ENCODE data around the gene DPP4. TPM values are rescaled to one million over a fixed set of nuclear protein-coding genes. Genes with fewer than 3 reads are reported as not detected.

The DPP4 gene
- polyA plus RNA-seq, 3 donors: 0.46 TPM; not detected in 2

- DNase-seq: no peak
- Mint-ChIP-seq H3K36me3 (no peaks in the 10 kb centered on the region), H3K27me3 (ENCODE audit: low read depth in 3 of 3) (peaks cover 18 to 33% (median 31%) of the 10 kb centered on the region in 3 donors), H3K4me3 (peak overlapping the region; percentile 58 to 90), H3K9me3 (peaks cover 11 to 23% (median 20%) of the 10 kb centered on the region in 7 donors), H3K27ac (no peak overlapping the region), H3K4me1 (peaks cover 18% of the 10 kb centered on the region)
- Histone ChIP-seq H3K9me3 (replicated peaks in 1 of 2; ENCODE audit: control insufficient read depth in 1 of 2, insufficient read depth in 1 of 2, low read length in 2 of 2) (peaks cover 12 to 15% of the 10 kb centered on the region in 2 donors), H3K9ac (ENCODE audit: insufficient read depth, low read length, poor library complexity, severe bottlenecking) (peak overlapping the region; percentile 37), H3K4me1 (ENCODE audit: control insufficient read depth in 1 of 2, insufficient read depth in 2 of 2, low read length in 2 of 2) (peaks cover 13 to 15% of the 10 kb centered on the region in 2 donors), H3K27me3 (ENCODE audit: control insufficient read depth in 2 of 2, insufficient read depth in 2 of 2, low read length in 2 of 2) (peaks cover 9 to 35% of the 10 kb centered on the region in 2 donors), H3K79me2 (ENCODE audit: insufficient read depth, low read length) (no peaks in the 10 kb centered on the region), H2AFZ (ENCODE audit: insufficient read depth, low read depth, low read length, poor library complexity, severe bottlenecking) (peak overlapping the region; percentile 75), H3K4me3 (replicated peaks in 1 of 3; ENCODE audit: low read depth in 2 of 3, low read length in 3 of 3) (peak overlapping the region in 1 of 3 experiments; percentile 72), H4K20me1 (ENCODE audit: insufficient read depth, low read length) (no peaks in the 10 kb centered on the region), H3K27ac (ENCODE audit: low read depth in 1 of 2, low read length in 2 of 2) (no peak overlapping the region), H3K36me3 (replicated peaks in 1 of 2; ENCODE audit: control insufficient read depth in 1 of 2, insufficient read depth in 2 of 2, low read length in 2 of 2) (no peaks in the 10 kb centered on the region), H3K4me2 (replicated peaks; ENCODE audit: extremely low read depth, low read length, poor library complexity, severe bottlenecking) (peak overlapping the region; percentile 76)
- no CpG with 5 or more reads among the region's 2 CpGs for WGBS (ENCODE audit: insufficient coverage)
- intact Hi-C loops (cut with micrococcal nuclease): no loop called here
- TF ChIP-seq, protein P1, sequence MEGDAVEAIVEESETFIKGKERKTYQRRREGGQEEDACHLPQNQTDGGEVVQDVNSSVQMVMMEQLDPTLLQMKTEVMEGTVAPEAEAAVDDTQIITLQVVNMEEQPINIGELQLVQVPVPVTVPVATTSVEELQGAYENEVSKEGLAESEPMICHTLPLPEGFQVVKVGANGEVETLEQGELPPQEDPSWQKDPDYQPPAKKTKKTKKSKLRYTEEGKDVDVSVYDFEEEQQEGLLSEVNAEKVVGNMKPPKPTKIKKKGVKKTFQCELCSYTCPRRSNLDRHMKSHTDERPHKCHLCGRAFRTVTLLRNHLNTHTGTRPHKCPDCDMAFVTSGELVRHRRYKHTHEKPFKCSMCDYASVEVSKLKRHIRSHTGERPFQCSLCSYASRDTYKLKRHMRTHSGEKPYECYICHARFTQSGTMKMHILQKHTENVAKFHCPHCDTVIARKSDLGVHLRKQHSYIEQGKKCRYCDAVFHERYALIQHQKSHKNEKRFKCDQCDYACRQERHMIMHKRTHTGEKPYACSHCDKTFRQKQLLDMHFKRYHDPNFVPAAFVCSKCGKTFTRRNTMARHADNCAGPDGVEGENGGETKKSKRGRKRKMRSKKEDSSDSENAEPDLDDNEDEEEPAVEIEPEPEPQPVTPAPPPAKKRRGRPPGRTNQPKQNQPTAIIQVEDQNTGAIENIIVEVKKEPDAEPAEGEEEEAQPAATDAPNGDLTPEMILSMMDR (IDR thresholded peaks at IDR 0.05): no peak
Measured at GRCh38 chr2:162074632-162074895, 549 bp upstream of the DPP4 start.

- H3K9ac ChIP-seq (ENCODE audit: insufficient read depth, low read length, poor library complexity, severe bottlenecking): peak overlapping the region; percentile 37
- H2AFZ ChIP-seq (ENCODE audit: insufficient read depth, low read depth, low read length, poor library complexity, severe bottlenecking): peak overlapping the region; percentile 75
- Mint-ChIP-seq H3K36me3 (no peaks in the 10 kb centered on the region), H3K27ac (no peak overlapping the region), H3K9me3 (peaks cover 3 to 11% (median 7%) of the 10 kb centered on the region in 7 donors), H3K4me3 (peak overlapping the region; percentile 76 to 90), H3K4me1 (peaks cover 18% of the 10 kb centered on the region), H3K27me3 (ENCODE audit: low read depth in 3 of 3) (peaks cover 18 to 33% (median 31%) of the 10 kb centered on the region in 3 donors)
- TF ChIP-seq, protein P1 (IDR thresholded peaks at IDR 0.05): no peak
- 27% methylated on average over 35 of the region's 37 CpGs for WGBS (ENCODE audit: insufficient coverage)
- peak overlapping the region; percentile 76 for H3K4me2 ChIP-seq (replicated peaks; ENCODE audit: extremely low read depth, low read length, poor library complexity, severe bottlenecking)
- no peaks in the 10 kb centered on the region for H3K79me2 ChIP-seq (ENCODE audit: insufficient read depth, low read length)
- no peaks in the 10 kb centered on the region for H3K36me3 ChIP-seq (replicated peaks in 1 of 2; ENCODE audit: control insufficient read depth in 1 of 2, insufficient read depth in 2 of 2, low read length in 2 of 2)
- intact Hi-C loops (cut with micrococcal nuclease): no loop called here
- no peak overlapping the region for H3K27ac ChIP-seq (ENCODE audit: low read depth in 1 of 2, low read length in 2 of 2)
- H3K9me3 ChIP-seq (replicated peaks in 1 of 2; ENCODE audit: control insufficient read depth in 1 of 2, insufficient read depth in 1 of 2, low read length in 2 of 2): peaks cover 0 to 2% of the 10 kb centered on the region in 2 donors
- peak overlapping the region; percentile 15 to 72 (median 27) for H3K4me3 ChIP-seq (replicated peaks in 1 of 3; ENCODE audit: low read depth in 2 of 3, low read length in 3 of 3)
- H3K27me3 ChIP-seq (ENCODE audit: control insufficient read depth in 2 of 2, insufficient read depth in 2 of 2, low read length in 2 of 2): peaks cover 9 to 35% of the 10 kb centered on the region in 2 donors
- DNase-seq: no peak
- H4K20me1 ChIP-seq (ENCODE audit: insufficient read depth, low read length): no peaks in the 10 kb centered on the region
- H3K4me1 ChIP-seq (ENCODE audit: control insufficient read depth in 1 of 2, insufficient read depth in 2 of 2, low read length in 2 of 2): peaks cover 13 to 15% of the 10 kb centered on the region in 2 donors
Measured at GRCh38 chr2:162072976-162073887, 783 bp downstream of the DPP4 start.

Measured in CD14-positive monocyte (primary cell).